Renal pelvis (tissue), 12 donors: Measurements from ENCODE around the gene AUTS2. TPM values are rescaled to one million over a fixed set of nuclear protein-coding genes. Genes with fewer than 3 reads are reported as not detected.

ENCODE experiments used
- DNase-seq: peaks from one replicate; pipeline ENCODE4 v3.0.0-alpha.2; 2013
- long read RNA-seq, 16 experiments: transcript quantifications; one replicate each; lab custom pipeline, GENCODE V29; 2026
- polyA plus RNA-seq, 3 donors: library from polyadenylated mRNA; unstranded; fragments of 120-200 nt; gene quantifications; one replicate each; pipeline ENCODE4 v1.2.1, GENCODE V29; 2013; ENCODE audit not compliant: insufficient read length in 3 of 3

The AUTS2 gene
- 100 to 1,000 TPM in 1 of 3 donors, 10 to 100 TPM in 2; 85.8 to 114 (median 86.6) TPM for polyA plus RNA-seq
- long read RNA-seq, donor 1, partial matches to known transcripts = 0 of 1 reads
- long read RNA-seq, donor 1, other reads (novel, unspliced or antisense) = 0 of 1 reads
- long read RNA-seq, donor 2 = 0 reads
- long read RNA-seq, donor 3, partial matches to known transcripts = 0 of 1 reads
- long read RNA-seq, donor 3, other reads (novel, unspliced or antisense) = 0 of 1 reads
- long read RNA-seq, donor 4, partial matches to known transcripts = 0 of 2 reads
- long read RNA-seq, donor 4, other reads (novel, unspliced or antisense) = 0 of 2 reads
- long read RNA-seq, donor 5 = 0 reads
- long read RNA-seq, donor 6, full-length matches to known transcripts = 3 of 3 reads
- long read RNA-seq, donor 6, partial matches to known transcripts = 0 of 3 reads
- long read RNA-seq, donor 6, other reads (novel, unspliced or antisense) = 0 of 3 reads
- long read RNA-seq, donor 7, partial matches to known transcripts = 8 of 15 reads
- long read RNA-seq, donor 7, other reads (novel, unspliced or antisense) = 6 of 15 reads
- long read RNA-seq, donor 8, partial matches to known transcripts = 0 of 1 reads
- long read RNA-seq, donor 8, other reads (novel, unspliced or antisense) = 0 of 1 reads
- long read RNA-seq, donor 9, partial matches to known transcripts = 10 of 10 reads
- long read RNA-seq, donor 9, other reads (novel, unspliced or antisense) = 0 of 10 reads
- long read RNA-seq, donor 10, partial matches to known transcripts = 5 of 7 reads
- long read RNA-seq, donor 10, other reads (novel, unspliced or antisense) = 0 of 7 reads
- long read RNA-seq, donor 11, partial matches to known transcripts = 6 of 7 reads
- long read RNA-seq, donor 11, other reads (novel, unspliced or antisense) = 0 of 7 reads
- long read RNA-seq, donor 12, full-length matches to known transcripts = 4 of 12 reads
- long read RNA-seq, donor 12, partial matches to known transcripts = 8 of 12 reads
- long read RNA-seq, donor 12, other reads (novel, unspliced or antisense) = 0 of 12 reads
- long read RNA-seq, donor 13, partial matches to known transcripts = 6 of 6 reads
- long read RNA-seq, donor 13, other reads (novel, unspliced or antisense) = 0 of 6 reads
- long read RNA-seq, donor 14, partial matches to known transcripts = 20 of 21 reads
- long read RNA-seq, donor 14, other reads (novel, unspliced or antisense) = 0 of 21 reads
- long read RNA-seq, donor 15, full-length matches to known transcripts = 3 of 8 reads
- long read RNA-seq, donor 15, partial matches to known transcripts = 5 of 8 reads
- long read RNA-seq, donor 15, other reads (novel, unspliced or antisense) = 0 of 8 reads
- long read RNA-seq, donor 16, partial matches to known transcripts = 7 of 8 reads
- long read RNA-seq, donor 16, other reads (novel, unspliced or antisense) = 0 of 8 reads

DNA sequence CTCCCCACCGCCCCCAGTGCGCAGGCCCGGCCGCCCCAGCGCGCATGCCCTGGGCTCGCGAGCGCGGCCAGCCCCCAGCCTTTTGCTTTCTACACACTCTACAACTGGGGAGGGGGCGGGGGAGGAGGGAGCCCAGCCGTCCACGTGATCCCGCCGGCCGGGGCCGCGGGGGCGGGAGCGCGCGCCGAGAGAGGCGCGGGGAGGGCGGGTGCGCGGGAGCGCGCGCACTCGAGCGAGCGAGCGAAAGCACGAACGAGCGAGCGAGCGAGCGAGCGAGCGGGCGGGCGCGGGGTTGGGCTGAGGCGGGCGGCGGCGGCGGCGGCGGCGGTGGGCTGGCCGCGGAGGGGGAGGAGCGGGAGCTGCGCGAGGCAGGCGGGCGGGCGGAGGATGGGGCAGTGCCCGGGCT is at the start of gene AUTS2:
Gene AUTS2 (plus strand): TSS at position 395 of the 406 bp plus-strand sequence. CDS start 1,179 bp downstream, outside the sequence.
- DNase-seq = peak; percentile 97

GRCh38 chr7:69550991-69551390 is 47.3 kb upstream of the AUTS2 start:
- DNase-seq = no peak

DNA sequence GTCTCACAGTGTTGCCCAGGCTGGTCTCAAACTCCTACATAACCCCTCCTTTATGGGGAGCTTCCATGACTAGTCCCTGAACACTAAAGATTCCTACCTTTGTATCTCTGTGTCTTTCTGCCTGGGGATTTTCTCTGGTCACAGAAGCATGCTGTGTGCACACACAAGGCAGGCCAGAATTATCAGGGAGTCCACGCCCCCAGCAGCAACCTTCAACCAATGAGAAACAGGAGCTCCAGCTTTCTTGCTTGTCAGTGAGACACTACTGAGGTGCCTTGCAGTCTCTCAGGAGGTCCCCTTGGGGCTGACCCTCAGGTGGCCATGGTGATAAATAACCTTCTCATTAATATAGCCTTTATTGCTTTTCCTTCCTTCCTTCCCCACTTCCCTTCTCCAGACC is 45.1 kb upstream of the AUTS2 start:
- DNase-seq = no peak

GRCh38 chr7:69561266-69561960 is 36.9 kb upstream of the AUTS2 start:
- no peak for DNase-seq

DNA sequence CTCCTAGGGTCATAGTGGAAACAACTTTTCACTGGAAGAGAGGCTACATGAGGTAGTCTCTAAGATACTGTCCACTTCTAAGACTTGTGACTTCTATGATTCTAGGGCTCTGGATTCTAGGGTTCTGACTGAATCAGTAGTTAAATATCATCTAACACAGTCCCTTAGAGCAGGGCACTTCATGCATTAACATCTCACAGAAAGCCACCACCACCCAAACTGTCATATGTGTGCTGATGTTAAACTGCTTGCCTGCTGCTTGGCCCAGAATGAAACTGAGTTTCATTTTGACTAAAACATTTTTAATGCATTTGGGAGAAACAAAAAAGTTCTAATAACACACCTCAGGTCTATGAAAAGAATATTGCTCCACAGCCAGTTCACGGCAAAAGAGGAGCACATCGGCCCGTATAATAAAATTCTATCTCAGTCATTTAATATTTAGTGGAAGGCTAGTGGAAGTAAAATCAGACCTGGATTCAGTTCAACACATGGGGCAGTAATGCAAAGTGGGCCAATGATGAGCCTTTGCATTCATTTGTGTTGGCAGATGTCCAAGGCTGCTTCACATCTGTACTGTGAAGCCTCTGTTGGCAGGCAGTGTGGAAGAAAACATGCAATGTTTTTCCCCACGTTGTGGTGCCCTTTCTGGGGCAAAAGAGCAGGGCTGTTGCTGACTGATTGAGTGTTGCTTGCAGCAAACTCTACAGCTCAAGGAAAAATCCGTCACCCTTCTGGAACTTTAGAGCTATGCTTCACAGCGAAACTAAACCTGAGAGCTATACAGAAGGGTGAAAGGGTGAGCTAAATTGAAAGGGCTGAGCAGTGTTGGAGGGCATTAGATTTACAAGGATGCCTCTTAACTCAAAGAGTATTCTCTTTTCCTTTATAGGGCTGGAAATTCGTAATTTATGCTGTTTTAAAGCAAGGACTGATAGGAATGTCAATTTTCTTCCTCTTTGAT is 33.5 kb upstream of the AUTS2 start:
- DNase-seq = peak; percentile 57

- no peak for DNase-seq
Observed at GRCh38 chr7:69567800-69568199, 30.5 kb upstream of the AUTS2 start.

DNA sequence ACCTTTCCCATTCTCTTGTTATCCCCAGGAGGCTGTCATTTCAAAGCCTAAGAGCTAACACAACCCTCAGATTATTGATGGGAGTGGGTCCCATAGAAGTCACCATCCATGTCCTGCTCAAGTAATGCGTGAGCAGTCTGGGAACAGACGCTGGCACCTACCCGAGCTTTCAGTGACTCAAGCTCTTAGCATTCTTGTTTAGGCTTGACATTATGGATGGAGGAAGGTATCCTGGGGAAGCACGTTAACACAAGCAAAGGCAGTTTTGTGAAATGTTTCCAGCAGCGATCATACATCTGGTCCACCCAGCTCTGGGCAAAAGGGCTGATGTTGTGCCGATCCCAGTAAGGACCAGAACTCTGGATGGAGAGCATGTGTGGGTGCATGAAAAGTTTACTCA is 30.0 kb upstream of the AUTS2 start:
- DNase-seq = no peak

GRCh38 chr7:69575651-69576050 is 22.6 kb upstream of the AUTS2 start:
- DNase-seq = no peak

DNA sequence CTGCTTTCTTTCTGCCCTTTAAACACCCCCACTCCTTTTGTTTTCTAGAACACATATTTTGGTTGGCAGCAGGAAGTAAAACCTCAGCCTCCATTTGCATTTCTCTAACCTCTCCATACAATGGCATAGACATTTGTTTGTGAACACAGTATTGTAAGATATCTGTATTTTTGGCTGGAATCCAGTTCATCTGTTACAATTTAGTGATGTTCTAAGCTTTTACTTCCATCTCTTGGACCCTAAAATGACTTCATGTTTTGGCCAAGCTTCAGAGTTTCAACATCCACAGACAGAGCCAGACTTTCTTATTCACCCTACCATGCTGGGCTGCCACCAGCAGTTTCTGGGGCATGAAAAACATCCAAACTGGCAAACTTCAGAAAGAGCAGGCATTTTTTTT is 21.1 kb upstream of the AUTS2 start:
- DNase-seq = no peak

- DNase-seq = no peak
Observed at GRCh38 chr7:69585169-69585568, 13.1 kb upstream of the AUTS2 start.

GRCh38 chr7:69586321-69586720 is 12.0 kb upstream of the AUTS2 start:
- DNase-seq = no peak

- DNase-seq = no peak
Observed at GRCh38 chr7:69588773-69589172, 9.5 kb upstream of the AUTS2 start.

DNA sequence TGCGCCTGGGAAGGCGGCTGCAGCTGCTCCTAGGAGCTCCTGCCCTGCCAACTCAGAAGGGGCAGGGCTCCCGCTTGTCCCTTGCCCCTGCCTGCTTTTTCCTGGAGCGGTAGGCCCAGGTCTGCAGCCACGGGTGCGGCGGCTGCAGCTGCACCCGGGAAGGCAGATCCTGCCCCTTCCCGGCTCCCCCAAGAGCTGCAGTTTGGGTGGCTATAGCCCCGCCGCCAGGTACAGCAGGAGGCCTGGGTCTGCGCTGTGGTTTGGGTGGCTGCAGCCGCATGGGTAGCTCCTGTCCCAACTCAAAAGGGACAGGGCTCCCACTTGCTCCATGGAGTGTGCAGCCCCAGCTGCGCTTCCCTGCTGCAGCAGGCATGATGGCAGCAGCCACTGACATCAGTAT is 6.5 kb upstream of the AUTS2 start:
- DNase-seq = no peak

- no peak for DNase-seq
Observed at GRCh38 chr7:69593511-69593910, 4.8 kb upstream of the AUTS2 start.

DNA sequence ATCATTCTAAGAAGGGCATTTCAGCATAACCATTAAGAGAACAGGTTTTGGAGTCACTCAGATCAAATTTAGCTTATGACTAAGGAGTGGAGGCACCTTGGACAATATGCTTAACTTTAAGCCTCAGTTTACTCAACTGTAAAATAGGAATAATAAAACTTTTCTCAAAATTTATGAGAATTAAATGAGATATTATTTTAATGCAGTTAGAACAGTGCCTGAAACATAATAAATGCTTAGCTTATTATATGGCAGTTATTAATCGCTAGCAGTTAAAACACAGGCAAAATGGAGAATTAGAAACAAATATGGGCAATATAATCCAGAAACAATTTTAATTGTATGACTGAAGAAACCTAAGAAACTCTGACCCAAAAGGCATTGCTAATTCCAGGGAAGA is 2.9 kb upstream of the AUTS2 start:
- DNase-seq = no peak

GRCh38 chr7:69596056-69596455 is 2.2 kb upstream of the AUTS2 start:
- no peak for DNase-seq

DNA sequence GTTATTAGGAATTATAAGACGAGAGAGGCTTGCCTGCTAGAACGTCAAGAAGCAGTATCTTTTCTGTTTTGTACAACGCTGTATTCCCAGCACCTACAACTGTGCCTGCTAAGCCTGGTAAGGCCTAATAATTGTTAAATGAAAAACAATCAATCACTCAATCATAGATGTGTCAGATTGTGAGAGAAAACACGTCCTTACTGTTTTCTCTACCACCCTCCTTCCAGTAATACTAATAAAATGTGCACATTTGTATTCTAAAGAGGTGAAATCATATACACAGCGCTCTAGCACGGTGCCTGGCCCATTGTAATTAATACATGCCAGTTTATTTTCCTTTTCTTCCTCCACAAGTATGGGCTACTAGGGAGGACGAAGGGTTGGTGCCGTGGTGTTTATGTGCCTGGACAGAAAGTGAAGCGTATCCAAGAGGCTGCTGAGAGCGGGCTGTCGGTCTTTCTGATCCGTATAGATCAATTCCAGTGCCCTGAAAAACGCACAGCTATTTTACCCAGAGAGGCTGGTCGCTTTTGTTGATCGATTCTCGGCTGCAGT is 1.5 kb upstream of the AUTS2 start:
- DNase-seq = peak; percentile 27

DNA sequence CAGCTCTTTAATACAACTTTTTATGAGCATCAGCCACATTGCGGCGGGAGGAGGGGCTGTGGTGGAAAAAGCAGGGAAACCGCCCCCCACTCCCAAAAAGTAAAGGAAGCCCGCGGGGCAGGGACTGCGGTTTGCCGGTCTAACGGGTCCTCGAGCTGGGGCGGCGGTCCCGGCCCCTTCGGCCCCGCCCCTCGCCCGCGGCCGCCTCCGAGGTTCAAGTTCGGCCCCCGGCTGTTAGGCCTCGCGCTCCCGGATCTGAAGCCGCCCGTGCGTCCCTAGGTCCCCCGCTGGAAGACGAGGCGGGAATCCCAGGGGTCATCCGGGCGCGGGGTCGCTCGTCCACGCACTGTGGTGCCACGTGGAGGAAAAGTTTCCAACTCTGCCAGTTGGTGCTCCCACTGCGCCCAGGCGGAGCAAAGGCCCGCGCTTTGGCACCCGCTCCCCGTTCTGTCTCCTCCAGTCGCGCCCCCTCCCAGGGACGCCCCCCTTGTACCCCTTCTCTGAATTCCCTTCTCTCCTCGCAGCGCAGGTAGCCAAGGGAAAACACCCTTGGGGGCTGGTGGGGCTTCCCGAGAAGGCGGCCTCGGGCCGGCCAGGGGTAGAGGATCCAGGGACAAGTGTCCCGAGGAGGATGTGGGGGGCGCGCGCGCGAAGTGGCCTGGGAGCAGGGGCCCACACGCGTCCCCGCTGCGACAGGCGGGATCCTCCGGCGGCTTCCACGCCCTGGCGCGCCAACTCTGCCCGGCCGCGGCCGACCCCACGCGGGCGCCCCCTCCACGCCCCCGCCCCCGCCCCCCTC is 798 bp upstream of the AUTS2 start:
- peak; percentile 51 for DNase-seq
